ENCODE data around the gene AHCYL1. TPM values are rescaled to one million over a fixed set of nuclear protein-coding genes. Genes with fewer than 3 reads are reported as not detected.
A peak's percentile ranks its signal among the peaks of the same experiment; 100 is the strongest.

AHCYL1 gene
- total and polyA plus RNA-seq, 12 donors = 21.9 to 58.9 (median 47.4) TPM

- H3K9me3 ChIP-seq = no peaks in the 10 kb centered on the region
- intact Hi-C loops (cut with DNase I) = loop anchor here in 9 of 10 donors (1.0 to 10.0 kb wide), 7 partner anchors 49 to 131 kb away; partner anchors contain the start of gene UBL4B (in 1 of the 9)
- peak; percentile 57 to 82 (median 76) for ATAC-seq
- peak; percentile 62 to 75 for DNase-seq
- no peaks in the 10 kb centered on the region for H3K27me3 ChIP-seq
- peaks cover 0 to 100% (median 63%) of the 10 kb centered on the region in 9 donors for H3K36me3 ChIP-seq
- no peak overlapping the region for H3K4me3 ChIP-seq
- peaks cover 0 to 48% (median 19%) of the 10 kb centered on the region in 9 donors for H3K4me1 ChIP-seq
- 56 to 64% methylated on average over 16 of the region's 16 CpGs for WGBS, 2 donors
- TF ChIP-seq, protein P1, sequence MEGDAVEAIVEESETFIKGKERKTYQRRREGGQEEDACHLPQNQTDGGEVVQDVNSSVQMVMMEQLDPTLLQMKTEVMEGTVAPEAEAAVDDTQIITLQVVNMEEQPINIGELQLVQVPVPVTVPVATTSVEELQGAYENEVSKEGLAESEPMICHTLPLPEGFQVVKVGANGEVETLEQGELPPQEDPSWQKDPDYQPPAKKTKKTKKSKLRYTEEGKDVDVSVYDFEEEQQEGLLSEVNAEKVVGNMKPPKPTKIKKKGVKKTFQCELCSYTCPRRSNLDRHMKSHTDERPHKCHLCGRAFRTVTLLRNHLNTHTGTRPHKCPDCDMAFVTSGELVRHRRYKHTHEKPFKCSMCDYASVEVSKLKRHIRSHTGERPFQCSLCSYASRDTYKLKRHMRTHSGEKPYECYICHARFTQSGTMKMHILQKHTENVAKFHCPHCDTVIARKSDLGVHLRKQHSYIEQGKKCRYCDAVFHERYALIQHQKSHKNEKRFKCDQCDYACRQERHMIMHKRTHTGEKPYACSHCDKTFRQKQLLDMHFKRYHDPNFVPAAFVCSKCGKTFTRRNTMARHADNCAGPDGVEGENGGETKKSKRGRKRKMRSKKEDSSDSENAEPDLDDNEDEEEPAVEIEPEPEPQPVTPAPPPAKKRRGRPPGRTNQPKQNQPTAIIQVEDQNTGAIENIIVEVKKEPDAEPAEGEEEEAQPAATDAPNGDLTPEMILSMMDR (IDR thresholded peaks at IDR 0.05) = peak; percentile 92 to 98 (median 96)
- no peak overlapping the region for H3K27ac ChIP-seq
These were observed 69.2 kb downstream of the AHCYL1 start for GRCh38 chr1:110053552-110054428.

DNA sequence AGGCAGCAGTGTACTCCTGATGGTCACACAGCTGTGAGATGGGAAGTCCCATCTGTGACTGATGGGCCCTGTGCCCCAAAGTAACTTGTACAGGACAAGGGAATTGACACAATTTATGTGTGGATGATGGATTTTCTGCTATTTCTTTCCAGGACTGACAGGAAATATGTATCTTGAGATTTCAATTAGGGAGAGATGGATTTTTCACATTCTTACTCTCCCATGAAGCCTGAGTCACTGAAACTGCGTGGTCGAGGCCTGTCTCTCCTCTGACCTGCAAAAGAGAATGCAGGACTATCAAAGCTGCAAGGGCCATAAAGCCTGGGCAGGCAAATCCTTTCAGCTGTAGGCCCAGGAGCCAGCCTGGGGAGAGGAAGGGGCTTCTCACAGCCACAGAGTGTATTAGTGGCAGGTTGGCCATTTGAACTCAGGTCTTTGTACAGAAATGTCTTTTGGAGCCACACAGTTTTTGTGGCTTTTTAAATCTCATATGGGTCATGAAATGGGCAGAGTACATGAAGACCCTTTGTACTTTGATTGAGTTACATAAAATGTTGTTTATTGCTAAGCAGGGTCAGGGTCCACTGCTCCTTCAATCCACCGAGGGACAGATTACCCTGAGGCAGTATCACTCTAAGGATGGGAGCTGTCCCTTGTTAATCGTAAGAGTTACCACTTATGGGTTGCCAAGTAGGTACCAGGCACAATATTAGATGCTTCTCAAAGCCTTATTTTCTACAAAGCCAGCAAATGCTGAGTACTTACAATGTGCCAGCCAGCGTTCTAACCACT, 71.1 kb downstream of the AHCYL1 start:
- Histone ChIP-seq H3K27me3 (no peaks in the 10 kb centered on the region), H3K4me1 (peaks cover 0 to 29% (median 7%) of the 10 kb centered on the region in 9 donors), H3K4me3 (no peak overlapping the region), H3K27ac (no peak overlapping the region), H3K36me3 (peaks cover 0 to 94% (median 54%) of the 10 kb centered on the region in 9 donors), H3K9me3 (no peaks in the 10 kb centered on the region)
- intact Hi-C loops (cut with DNase I) = loop anchor here in 4 of 10 donors (2.0 to 10.0 kb wide), 4 partner anchors 47 to 129 kb away; no protein-coding TSS in a partner anchor
- ATAC-seq = no peak
- WGBS, 2 donors = 93% methylated on average over 5 of the region's 5 CpGs
- DNase-seq = no peak
- TF ChIP-seq, protein P1 (IDR thresholded peaks at IDR 0.05) = no peak

DNA sequence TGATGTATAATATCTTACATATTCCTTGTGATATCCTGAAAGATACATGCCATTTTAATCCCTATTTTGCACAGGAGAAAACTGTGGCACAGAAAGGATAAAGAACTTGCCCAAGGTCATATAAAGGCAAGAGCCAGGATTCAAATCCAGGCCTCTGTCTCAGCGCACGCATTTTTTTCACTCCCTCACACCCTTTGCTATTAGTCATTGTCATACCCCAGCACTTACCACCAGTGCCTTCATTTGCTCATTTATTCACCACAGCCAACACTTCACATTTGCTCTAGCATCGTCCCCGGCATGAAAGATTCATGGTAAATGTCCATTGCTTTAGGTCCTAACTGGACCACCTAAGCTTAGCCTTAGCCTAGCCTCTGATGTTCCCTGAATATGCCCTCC, 71.7 kb downstream of the AHCYL1 start:
- Histone ChIP-seq H3K4me1 (peaks cover 0 to 23% (median 5%) of the 10 kb centered on the region in 9 donors), H3K4me3 (no peak overlapping the region), H3K27me3 (no peaks in the 10 kb centered on the region), H3K36me3 (peaks cover 0 to 88% (median 50%) of the 10 kb centered on the region in 9 donors), H3K27ac (no peak overlapping the region), H3K9me3 (no peaks in the 10 kb centered on the region)
- TF ChIP-seq, protein P1 (IDR thresholded peaks at IDR 0.05) = no peak
- intact Hi-C loops (cut with DNase I) = loop anchor here in 3 of 10 donors (5.0 to 10.0 kb wide), 3 partner anchors 46 to 129 kb away; no protein-coding TSS in a partner anchor
- 94% methylated on average over 4 of the region's 4 CpGs for WGBS, 2 donors
- no peak for ATAC-seq
- no peak for DNase-seq

- 52 to 67% methylated on average over 3 of the region's 3 CpGs for WGBS, 2 donors
- peak in 1 of 8 donors; percentile 57 for ATAC-seq
- DNase-seq = no peak
- Histone ChIP-seq H3K27ac (no peak overlapping the region), H3K9me3 (no peaks in the 10 kb centered on the region), H3K4me1 (peaks cover 0 to 18% (median 5%) of the 10 kb centered on the region in 9 donors), H3K36me3 (peaks cover 0 to 86% (median 45%) of the 10 kb centered on the region in 9 donors), H3K4me3 (no peak overlapping the region), H3K27me3 (no peaks in the 10 kb centered on the region)
- TF ChIP-seq, protein P1 (IDR thresholded peaks at IDR 0.05) = no peak
- intact Hi-C loops (cut with DNase I) = loop anchor here in 3 of 10 donors (5.0 to 10.0 kb wide), 3 partner anchors 46 to 128 kb away; no protein-coding TSS in a partner anchor
These were observed 72.2 kb downstream of the AHCYL1 start for GRCh38 chr1:110056776-110057175.

Measured in heart right ventricle (tissue), 16 donors.